B cell (primary cell): ENCODE measurements around the gene CREBBP. TPM values are rescaled to one million over a fixed set of nuclear protein-coding genes. Genes with fewer than 3 reads are reported as not detected.

Source experiments
- ATAC-seq: fragments of 200-7000 bp; cut with Tn5 transposase; one replicate; pipeline ENCODE4 v1.10.0; 2021; ENCODE audit warnings: low read depth, mild to moderate bottlenecking, moderate number of reproducible peaks, moderate library complexity
- CTCF ChIA-PET: fragments of 350-600 bp; sonication (Branson Sonifier 250); formaldehyde crosslinking; loops from one replicate; lab custom pipeline; 2021; ENCODE audit warnings: antibody characterized with exemption, inconsistent platforms; lab: Charles Lee
- POLR2A ChIA-PET: fragments of 350-600 bp; sonication (Branson Sonifier 250); formaldehyde crosslinking; loops from one replicate; lab custom pipeline; 2021; ENCODE audit warnings: antibody characterized with exemption; lab: Charles Lee
- DNase-seq: peaks from one replicate; pipeline ENCODE4 v3.0.0; 2013
- H2AFZ ChIP-seq: 2 replicates; pipeline ENCODE4 v1.6.1; 2012; ENCODE audit warnings: mild to moderate bottlenecking, low read depth, low read length; ENCODE audit not compliant: insufficient read depth, poor library complexity, severe bottlenecking
- H3K27ac ChIP-seq, 2 donors: 1 replicate in 1 of 2; 2 replicates in 1 of 2; pipeline ENCODE4 v1.5.1; 2012 to 2013; ENCODE audit warnings: low read length in 2 of 2, mild to moderate bottlenecking in 2 of 2, moderate library complexity in 1 of 2
- H3K27me3 ChIP-seq, 4 experiments: fragments of 200-600 bp in 1 of 4; sonication (generic) in 1 of 4; replicated peaks in 1 of 4; 1 replicate in 2 of 4; 2 replicates in 2 of 4; pipeline versions ENCODE4 v1.6.1 to v1.7.0; 2013 to 2016; ENCODE audit warnings: low read length in 3 of 4, mild to moderate bottlenecking in 2 of 4, mixed read lengths in 1 of 4, moderate library complexity in 1 of 4; ENCODE audit not compliant: insufficient read depth in 4 of 4, control insufficient read depth in 3 of 4; ENCODE audit errors: control extremely low read depth in 1 of 4
- H3K36me3 ChIP-seq, 2 experiments: replicated peaks in 1 of 2; 1 replicate in 1 of 2; 2 replicates in 1 of 2; pipeline versions ENCODE4 v1.6.1 to v1.7.1; 2013; ENCODE audit warnings: low read length in 1 of 2; ENCODE audit not compliant: insufficient read depth in 2 of 2, control insufficient read depth in 1 of 2; ENCODE audit errors: control extremely low read depth in 1 of 2, extremely low read depth in 1 of 2
- H3K4me1 ChIP-seq, 2 donors: fragments of 200-600 bp in 1 of 2; sonication (generic) in 1 of 2; 1 replicate in 1 of 2; 2 replicates in 1 of 2; pipeline versions ENCODE4 v1.5.1 to v1.6.1; 2013 to 2017; ENCODE audit warnings: low read length in 2 of 2; ENCODE audit not compliant: control insufficient read depth in 2 of 2, insufficient read depth in 2 of 2
- H3K4me2 ChIP-seq: replicated peaks from 2 replicates; pipeline ENCODE3; 2012; ENCODE audit warnings: mild to moderate bottlenecking, low read depth, low read length; ENCODE audit not compliant: poor library complexity, severe bottlenecking
- H3K4me3 ChIP-seq, 5 experiments: fragments of 200-600 bp in 1 of 5; sonication (generic) in 1 of 5; 1 replicate in 3 of 5; 2 replicates in 2 of 5; pipeline versions ENCODE4 v1.5.1 to v1.7.0; 2011 to 2016; ENCODE audit warnings: low read length in 4 of 5, mild to moderate bottlenecking in 4 of 5, low read depth in 2 of 5, control low read depth in 1 of 5, moderate library complexity in 1 of 5; ENCODE audit not compliant: insufficient read depth in 1 of 5; ENCODE audit errors: control extremely low read depth in 1 of 5, extremely low read depth in 1 of 5
- H3K79me2 ChIP-seq: fragments of 200-600 bp; sonication (generic); one replicate; pipeline ENCODE4 v1.6.0; 2016; ENCODE audit warnings: low read length; ENCODE audit not compliant: control insufficient read depth, insufficient read depth
- H3K9ac ChIP-seq: fragments of 200-600 bp; sonication (generic); 2 replicates; pipeline ENCODE4 v1.6.1; 2017; ENCODE audit warnings: mild to moderate bottlenecking, low read length, moderate library complexity
- H3K9me3 ChIP-seq, 3 donors: one replicate each; pipeline versions ENCODE4 v1.6.1 to v1.7.1; 2013; ENCODE audit warnings: low read length in 2 of 3; ENCODE audit not compliant: control insufficient read depth in 2 of 3, insufficient read depth in 1 of 3; ENCODE audit errors: control extremely low read depth in 1 of 3
- H4K20me1 ChIP-seq: 2 replicates; pipeline ENCODE4 v1.6.0; 2012; ENCODE audit warnings: mild to moderate bottlenecking, low read length; ENCODE audit not compliant: insufficient read depth, control insufficient read depth, poor library complexity, severe bottlenecking
- H3K27ac Mint-ChIP-seq: one replicate; pipeline ENCODE4 v1.8.0; 2021; ENCODE audit warnings: mixed read lengths
- H3K27me3 Mint-ChIP-seq: one replicate; pipeline ENCODE4 v1.8.0; 2021; ENCODE audit warnings: mixed read lengths
- H3K4me1 Mint-ChIP-seq: one replicate; pipeline ENCODE4 v1.8.0; 2021; ENCODE audit warnings: mixed read lengths
- H3K4me3 Mint-ChIP-seq: one replicate; pipeline ENCODE4 v1.8.0; 2021; ENCODE audit warnings: mixed read lengths
- H3K9me3 Mint-ChIP-seq: one replicate; pipeline ENCODE4 v1.8.0; 2022; ENCODE audit warnings: mixed read lengths; ENCODE audit not compliant: insufficient read depth
- CTCF ChIP-seq: fragments of 200-600 bp; IDR thresholded peaks from one replicate; pipeline ENCODE4 v1.8.0; 2022; ENCODE audit warnings: antibody characterized with exemption, mild to moderate bottlenecking
- EZH2 ChIP-seq: IDR thresholded peaks from 2 replicates; pipeline ENCODE4 v1.6.1; 2012; ENCODE audit warnings: borderline replicate concordance, low read depth, mild to moderate bottlenecking, moderate library complexity, low read length; ENCODE audit not compliant: insufficient read depth, poor library complexity, severe bottlenecking
- WGBS: methylation state at CpG from one replicate; pipeline ENCODE4 v1.1.5; 2013; ENCODE audit warnings: missing lambda C conversion rate; ENCODE audit not compliant: insufficient coverage; 5-methylcytosine and 5-hydroxymethylcytosine counted together
- intact Hi-C: fragments of 100-400 bp; cut with micrococcal nuclease; formaldehyde crosslinking; loops from one replicate; pipeline ENCODE4 v1.10.0; 2022
- polyA plus RNA-seq: library from polyadenylated mRNA; depleted of rRNA; stranded (reverse); fragments of >200 nt; gene quantifications from 2 replicates; pipeline ENCODE4 v1.2.3, GENCODE V29; 2012
- total RNA-seq, 2 donors: library from RNA; stranded (reverse); fragments of 120-200 nt in 1 of 2; gene quantifications; 1 replicate in 1 of 2; 2 replicates in 1 of 2; pipeline versions ENCODE4 v1.2.3 to v1.2.4, GENCODE V29; 2013 to 2022

The CREBBP gene
- total and polyA plus RNA-seq, 2 donors (not counting 1 experiment from before 2014, with no cell fraction given) = 27.6 to 206 TPM

- POLR2A ChIA-PET = interaction anchor here (1.1 kb wide), 1 partner anchor 478 kb away, joined by 4 read pairs; no protein-coding TSS in a partner anchor
- no peaks in the 10 kb centered on the region for H3K36me3 ChIP-seq
- TF ChIP-seq CTCF (no peak), EZH2 (no peak)
Measured at GRCh38 chr16:3706253-3707012, 174.1 kb downstream of the CREBBP start.

DNA sequence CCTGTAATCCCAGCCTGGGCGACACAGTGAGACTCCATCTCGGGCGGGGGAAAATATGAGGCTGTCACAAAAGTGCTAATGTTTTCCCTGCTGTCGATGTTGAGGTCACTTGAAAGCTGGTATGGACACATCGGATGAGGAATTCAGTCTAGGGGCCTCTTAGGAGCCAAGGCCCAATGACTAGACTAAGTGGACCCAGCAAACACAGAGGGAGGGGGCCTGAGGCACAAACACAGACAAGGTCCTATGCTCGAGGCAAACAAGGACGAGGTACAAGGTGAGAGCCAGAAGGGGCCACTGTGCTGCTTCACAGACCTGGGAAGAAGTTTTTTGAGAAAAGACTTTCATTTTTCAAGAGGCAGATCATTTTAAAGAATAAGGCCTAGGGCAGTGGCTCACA, 178.4 kb downstream of the CREBBP start:
- ATAC-seq = no peak
- POLR2A ChIA-PET = interaction anchor here (0.7 kb wide), 1 partner anchor 39 kb away, joined by 8 read pairs; no protein-coding TSS in a partner anchor

More at GRCh38 chr16:3706253-3707012, 174.1 kb downstream of the CREBBP start:
- Histone ChIP-seq H3K4me1 (no peaks in the 10 kb centered on the region), H2AFZ (no peak overlapping the region), H3K4me3 (no peak overlapping the region), H3K27me3 (no peaks in the 10 kb centered on the region), H3K79me2 (peaks cover 36% of the 10 kb centered on the region), H3K4me2 (no peak overlapping the region), H3K9me3 (no peaks in the 10 kb centered on the region), H3K27ac (no peak overlapping the region), H3K9ac (no peak overlapping the region), H4K20me1 (peaks cover 3% of the 10 kb centered on the region)
- WGBS = 98% methylated on average over 6 of the region's 10 CpGs
- Mint-ChIP-seq H3K9me3 (no peaks in the 10 kb centered on the region), H3K27ac (no peak overlapping the region), H3K4me1 (peaks cover 5% of the 10 kb centered on the region), H3K27me3 (no peaks in the 10 kb centered on the region), H3K4me3 (no peak overlapping the region)
- CTCF ChIA-PET = no interaction called here
- DNase-seq = no peak
- intact Hi-C loops = no loop called here
- ATAC-seq = no peak

More for the DNA sequence above, 178.4 kb downstream of the CREBBP start:
- Mint-ChIP-seq H3K27ac (no peak overlapping the region), H3K4me1 (peaks cover 6% of the 10 kb centered on the region), H3K4me3 (no peak overlapping the region), H3K9me3 (no peaks in the 10 kb centered on the region), H3K27me3 (no peaks in the 10 kb centered on the region)
- H3K9me3 ChIP-seq = peaks cover 0 to 7% (median 0%) of the 10 kb centered on the region in 3 donors
- H3K4me3 ChIP-seq = no peak overlapping the region
- H3K4me1 ChIP-seq = no peaks in the 10 kb centered on the region
- 99% methylated on average over 7 of the region's 7 CpGs for WGBS
- H3K36me3 ChIP-seq = no peaks in the 10 kb centered on the region
- no peak overlapping the region for H3K9ac ChIP-seq
- H3K27me3 ChIP-seq = no peaks in the 10 kb centered on the region
- H3K79me2 ChIP-seq = peaks cover 25% of the 10 kb centered on the region
- intact Hi-C loops = no loop called here
- H3K27ac ChIP-seq = no peak overlapping the region
- no peak for DNase-seq
- no peak for TF ChIP-seq CTCF
- no peak for TF ChIP-seq EZH2
- H4K20me1 ChIP-seq = no peaks in the 10 kb centered on the region
- CTCF ChIA-PET = interaction anchor here (1.1 kb wide), 1 partner anchor 11 kb away, joined by 4 read pairs; no protein-coding TSS in a partner anchor
- no peak overlapping the region for H2AFZ ChIP-seq
- no peak overlapping the region for H3K4me2 ChIP-seq
